ENCODE results near the gene ZNF24.

ZNF24 gene

DNA sequence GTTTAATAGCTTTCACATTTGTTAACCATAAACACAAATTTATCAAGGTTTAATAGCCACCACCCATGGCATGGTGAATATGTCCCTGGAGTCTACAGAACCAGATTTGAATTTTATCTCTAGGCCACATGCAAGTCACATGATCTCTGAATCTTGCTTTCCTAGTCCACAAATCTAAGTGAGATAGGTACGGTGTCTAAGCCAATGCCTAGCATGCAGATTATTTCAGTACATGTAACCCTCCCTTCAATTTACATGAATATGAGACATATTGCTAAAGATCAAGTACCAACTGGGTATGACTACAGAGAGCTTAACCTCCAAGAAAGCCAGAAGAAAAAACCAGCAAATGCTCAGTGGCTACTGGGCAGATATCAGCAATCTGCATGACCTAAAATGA is 10.0 kb downstream of the ZNF24 start:
- Histone ChIP-seq H3K4me3 (no peak overlapping the region), H3K27me3 (no peaks in the 10 kb centered on the region), H3K27ac (no peak overlapping the region), H3K4me1 (peaks cover 0 to 22% (median 4%) of the 10 kb centered on the region in 4 donors), H3K36me3 (peaks cover 63 to 79% (median 68%) of the 10 kb centered on the region in 3 donors), H3K9me3 (no peaks in the 10 kb centered on the region)
- TF ChIP-seq, protein P1, sequence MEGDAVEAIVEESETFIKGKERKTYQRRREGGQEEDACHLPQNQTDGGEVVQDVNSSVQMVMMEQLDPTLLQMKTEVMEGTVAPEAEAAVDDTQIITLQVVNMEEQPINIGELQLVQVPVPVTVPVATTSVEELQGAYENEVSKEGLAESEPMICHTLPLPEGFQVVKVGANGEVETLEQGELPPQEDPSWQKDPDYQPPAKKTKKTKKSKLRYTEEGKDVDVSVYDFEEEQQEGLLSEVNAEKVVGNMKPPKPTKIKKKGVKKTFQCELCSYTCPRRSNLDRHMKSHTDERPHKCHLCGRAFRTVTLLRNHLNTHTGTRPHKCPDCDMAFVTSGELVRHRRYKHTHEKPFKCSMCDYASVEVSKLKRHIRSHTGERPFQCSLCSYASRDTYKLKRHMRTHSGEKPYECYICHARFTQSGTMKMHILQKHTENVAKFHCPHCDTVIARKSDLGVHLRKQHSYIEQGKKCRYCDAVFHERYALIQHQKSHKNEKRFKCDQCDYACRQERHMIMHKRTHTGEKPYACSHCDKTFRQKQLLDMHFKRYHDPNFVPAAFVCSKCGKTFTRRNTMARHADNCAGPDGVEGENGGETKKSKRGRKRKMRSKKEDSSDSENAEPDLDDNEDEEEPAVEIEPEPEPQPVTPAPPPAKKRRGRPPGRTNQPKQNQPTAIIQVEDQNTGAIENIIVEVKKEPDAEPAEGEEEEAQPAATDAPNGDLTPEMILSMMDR (IDR thresholded peaks at IDR 0.05): no peak
- intact Hi-C loops (cut with DNase I; ENCODE audit: low total_unique reads): no loop called here
- no peak for DNase-seq

DNA sequence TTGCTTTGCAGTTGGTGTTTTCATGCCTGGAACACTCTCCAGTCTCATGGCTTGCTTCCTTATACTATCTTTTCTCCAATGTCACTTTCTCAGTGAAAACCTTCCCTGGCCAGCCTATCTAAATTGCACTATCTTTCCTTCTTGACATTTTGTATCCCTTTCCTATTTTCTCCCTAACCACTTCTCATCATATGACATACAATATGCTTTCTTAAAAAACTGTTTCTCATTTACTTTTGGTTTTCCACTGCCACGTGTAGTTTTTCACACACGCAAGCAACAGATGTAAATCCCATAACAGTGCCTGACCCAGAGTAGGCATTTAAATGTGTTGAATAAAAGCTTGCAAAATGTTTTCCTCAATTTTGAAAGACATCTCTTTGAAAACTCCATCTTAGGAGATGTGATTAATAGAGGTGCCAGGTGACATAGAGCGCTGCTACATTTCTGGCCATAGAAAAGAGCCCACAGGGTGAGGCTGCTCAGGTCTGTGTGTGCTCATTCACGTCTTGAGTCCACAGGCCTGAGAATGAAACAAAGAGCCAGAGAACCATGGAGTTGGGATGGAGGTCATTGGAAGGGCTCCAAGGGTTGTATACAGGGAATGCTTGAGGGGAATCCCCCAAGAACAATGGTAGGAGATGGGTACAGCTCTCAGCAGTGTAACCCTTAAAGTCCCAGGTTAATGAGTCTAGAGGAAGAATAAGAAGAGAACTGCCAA is 12.7 kb downstream of the ZNF24 start:
- TF ChIP-seq, protein P1 (IDR thresholded peaks at IDR 0.05): no peak
- Histone ChIP-seq H3K27ac (no peak overlapping the region), H3K9me3 (no peaks in the 10 kb centered on the region), H3K4me3 (no peak overlapping the region), H3K36me3 (peaks cover 36 to 53% (median 44%) of the 10 kb centered on the region in 3 donors), H3K27me3 (no peaks in the 10 kb centered on the region), H3K4me1 (peaks cover 0 to 16% (median 4%) of the 10 kb centered on the region in 4 donors)
- intact Hi-C loops (cut with DNase I; ENCODE audit: low total_unique reads): no loop called here
- no peak for DNase-seq

- no peak overlapping the region for H3K27ac ChIP-seq
- no peak overlapping the region for H3K4me3 ChIP-seq
- intact Hi-C loops (cut with DNase I; ENCODE audit: low total_unique reads): no loop called here
- H3K27me3 ChIP-seq: no peaks in the 10 kb centered on the region
- TF ChIP-seq, protein P1 (IDR thresholded peaks at IDR 0.05): no peak
- no peak for DNase-seq
- no peaks in the 10 kb centered on the region for H3K9me3 ChIP-seq
- no peaks in the 10 kb centered on the region for H3K4me1 ChIP-seq
- peaks cover 9 to 27% (median 26%) of the 10 kb centered on the region in 3 donors for H3K36me3 ChIP-seq
These were observed 15.4 kb downstream of the ZNF24 start for GRCh38 chr18:35328868-35329267.

DNA sequence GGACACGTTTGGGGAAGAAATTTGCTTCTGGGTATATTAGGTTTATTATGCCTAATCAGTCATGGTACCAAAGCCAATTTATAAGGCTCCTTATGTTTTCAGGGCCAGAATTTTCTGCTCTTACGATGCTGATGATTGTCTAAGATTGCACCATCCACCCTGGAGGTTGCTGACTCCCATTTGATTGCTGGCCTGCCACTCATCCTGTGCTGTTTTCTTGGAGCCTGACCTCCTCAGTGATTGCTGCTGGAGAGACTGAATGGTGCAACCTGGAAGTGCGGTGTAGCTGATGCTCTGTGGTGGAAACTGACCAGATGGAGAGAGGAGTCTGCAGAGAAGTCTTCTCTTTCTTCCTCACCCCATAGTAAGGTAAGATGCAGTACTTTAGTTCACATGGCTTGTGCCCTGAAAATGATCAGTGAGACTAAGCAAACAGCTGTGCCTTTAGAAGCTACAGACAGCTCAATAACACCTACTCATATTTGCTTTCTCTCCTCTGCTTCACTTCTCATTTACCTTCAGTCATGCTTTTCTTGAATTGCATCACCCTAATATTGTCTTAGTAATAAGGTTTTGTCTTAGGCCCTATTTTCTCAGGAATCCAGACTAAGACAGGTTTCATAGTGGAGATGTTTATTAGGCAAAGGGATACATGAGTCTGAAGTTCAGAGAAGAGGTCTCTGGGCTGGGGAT is 17.4 kb downstream of the ZNF24 start:
- intact Hi-C loops (cut with DNase I; ENCODE audit: low total_unique reads): no loop called here
- H3K36me3 ChIP-seq: peaks cover 0 to 7% (median 6%) of the 10 kb centered on the region in 3 donors
- DNase-seq: no peak
- H3K9me3 ChIP-seq: no peaks in the 10 kb centered on the region
- TF ChIP-seq, protein P1 (IDR thresholded peaks at IDR 0.05): no peak
- no peaks in the 10 kb centered on the region for H3K4me1 ChIP-seq
- H3K4me3 ChIP-seq: no peak overlapping the region
- no peak overlapping the region for H3K27ac ChIP-seq
- H3K27me3 ChIP-seq: no peaks in the 10 kb centered on the region

- Histone ChIP-seq H3K27ac (no peak overlapping the region), H3K9me3 (no peaks in the 10 kb centered on the region), H3K4me1 (no peaks in the 10 kb centered on the region), H3K27me3 (no peaks in the 10 kb centered on the region), H3K4me3 (no peak overlapping the region), H3K36me3 (no peaks in the 10 kb centered on the region)
- DNase-seq: no peak
- intact Hi-C loops (cut with DNase I; ENCODE audit: low total_unique reads): no loop called here
- TF ChIP-seq, protein P1 (IDR thresholded peaks at IDR 0.05): no peak
These were observed 19.1 kb downstream of the ZNF24 start for GRCh38 chr18:35324926-35325655.

Measured in tibial artery (tissue), 4 donors.